Breast epithelium (tissue), 3 donors: ENCODE measurements around the gene FKBP6.

Experiments used
- CTCF ChIP-seq, 3 donors: fragments of 450-650 bp; IDR thresholded peaks; one replicate each; pipeline ENCODE4 v1.5.1; 2016 to 2017; ENCODE audit warnings: antibody characterized with exemption in 3 of 3, mild to moderate bottlenecking in 3 of 3, moderate library complexity in 3 of 3
- POLR2A ChIP-seq: fragments of 450-650 bp; IDR thresholded peaks from one replicate; pipeline ENCODE4 v1.6.1; 2016; ENCODE audit warnings: antibody characterized with exemption, mild to moderate bottlenecking, moderate library complexity
- POLR2AphosphoS5 ChIP-seq, 3 donors: sonication (generic); formaldehyde crosslinking; IDR thresholded peaks; one replicate each; pipeline ENCODE4 v1.6.1; 2017; ENCODE audit warnings: antibody characterized with exemption in 3 of 3

- no peak for TF ChIP-seq CTCF (IDR thresholded peaks at IDR 0.05)
- TF ChIP-seq POLR2A = no peak
- no peak for TF ChIP-seq POLR2AphosphoS5 (IDR thresholded peaks at IDR 0.05)
These were observed 63.4 kb downstream of the FKBP6 start for GRCh38 chr7:73391396-73391795.
